HG03378 (cell line): ENCODE measurements around the gene TBC1D24.
"Not testable (repeated sequence)": the region's sequence is repeated elsewhere in the genome, so short reads cannot be mapped to it uniquely, and the experiment has no call there.

Experiments used
- ATAC-seq: cut with Tn5 transposase; IDR thresholded peaks from one replicate; pipeline ENCODE4 v1.9.1; 2021; ENCODE audit warnings: mild to moderate bottlenecking, moderate library complexity; ENCODE audit not compliant: unreplicated experiment

The TBC1D24 gene

GRCh38 chr16:2529961-2530628 lies 55.2 kb downstream of the TBC1D24 start:
- no peak for ATAC-seq

GRCh38 chr16:2530629-2531318 lies 55.8 kb downstream of the TBC1D24 start:
- ATAC-seq: no peak

- ATAC-seq: no peak
Measured at GRCh38 chr16:2531371-2531695, 56.4 kb downstream of the TBC1D24 start, which contains the start of gene CEMP1. Gene CEMP1 (minus strand): TSS chr16:2531408. CDS start chr16:2531073, 335 bp downstream.

- peak; percentile 63 for ATAC-seq
Measured at GRCh38 chr16:2531696-2532493, 57.0 kb downstream of the TBC1D24 start.

- ATAC-seq: no peak
Measured at GRCh38 chr16:2532494-2533141, 57.7 kb downstream of the TBC1D24 start.

GRCh38 chr16:2533142-2533755 lies 58.3 kb downstream of the TBC1D24 start:
- ATAC-seq: not testable (repeated sequence)

- ATAC-seq: no peak
Measured at GRCh38 chr16:2533912-2534311, 59.0 kb downstream of the TBC1D24 start.

- ATAC-seq: not testable (repeated sequence)
Measured at GRCh38 chr16:2534335-2534734, 59.4 kb downstream of the TBC1D24 start.

GRCh38 chr16:2535625-2536013 lies 60.7 kb downstream of the TBC1D24 start:
- no peak for ATAC-seq

GRCh38 chr16:2537451-2538379 lies 62.8 kb downstream of the TBC1D24 start, which contains the start of gene PDPK1:
Gene PDPK1 (plus strand): TSS chr16:2538021. CDS start chr16:2538113, 92 bp downstream.
- peak; percentile 45 for ATAC-seq

- not testable (repeated sequence) for ATAC-seq
Measured at GRCh38 chr16:2539192-2539844, 64.4 kb downstream of the TBC1D24 start.

GRCh38 chr16:2539845-2540458 lies 65.0 kb downstream of the TBC1D24 start:
- not testable (repeated sequence) for ATAC-seq

- ATAC-seq: not testable (repeated sequence)
Measured at GRCh38 chr16:2540912-2541311, 66.0 kb downstream of the TBC1D24 start.

GRCh38 chr16:2541409-2541808 lies 66.5 kb downstream of the TBC1D24 start:
- not testable (repeated sequence) for ATAC-seq

GRCh38 chr16:2543771-2544170 lies 68.8 kb downstream of the TBC1D24 start:
- ATAC-seq: not testable (repeated sequence)

- not testable (repeated sequence) for ATAC-seq
Measured at GRCh38 chr16:2550283-2550878, 75.5 kb downstream of the TBC1D24 start.

GRCh38 chr16:2551420-2551889 lies 76.5 kb downstream of the TBC1D24 start:
- ATAC-seq: not testable (repeated sequence)
